Activated T-helper 17 cell treated with anti-CD3 and anti-CD28 coated beads, Interleukin-2, amount 50 U/mL, for 72 hours (primary cell): ENCODE results near the gene GALNT13. TPM values are rescaled to one million over a fixed set of nuclear protein-coding genes. Genes with fewer than 3 reads are reported as not detected.

ENCODE experiments used
- ATAC-seq: fragments of 150-1000 bp; cut with Tn5 transposase; replicated peaks from 2 replicates; pipeline ENCODE4 v1.10.0; 2021; ENCODE audit warnings: mild to moderate bottlenecking, moderate library complexity
- H3K27ac Mint-ChIP-seq: one replicate; pipeline ENCODE4 v1.8.0; 2022; ENCODE audit warnings: mixed read lengths
- H3K27me3 Mint-ChIP-seq: one replicate; pipeline ENCODE4 v1.8.0; 2022; ENCODE audit warnings: mixed read lengths
- H3K36me3 Mint-ChIP-seq: one replicate; pipeline ENCODE4 v1.8.0; 2022; ENCODE audit warnings: low read depth, mild to moderate bottlenecking, mixed read lengths
- H3K4me1 Mint-ChIP-seq: one replicate; pipeline ENCODE4 v1.8.0; 2022; ENCODE audit warnings: mixed read lengths
- H3K4me3 Mint-ChIP-seq: one replicate; pipeline ENCODE4 v1.8.0; 2022; ENCODE audit warnings: mild to moderate bottlenecking, mixed read lengths
- H3K9me3 Mint-ChIP-seq: one replicate; pipeline ENCODE4 v1.8.0; 2022; ENCODE audit warnings: mixed read lengths
- total RNA-seq, 2 donors: library from RNA; stranded (reverse); gene quantifications; one replicate each; pipeline ENCODE4 v1.2.3, GENCODE V29; 2022

The GALNT13 gene
- total RNA-seq, 2 donors from 2014 or later = not detected

GRCh38 chr2:154125891-154126290, 254.2 kb downstream of the GALNT13 start:
- H3K27ac Mint-ChIP-seq = no peak overlapping the region
- no peaks in the 10 kb centered on the region for H3K4me1 Mint-ChIP-seq
- H3K9me3 Mint-ChIP-seq = peaks cover 4% of the 10 kb centered on the region
- H3K4me3 Mint-ChIP-seq = no peak overlapping the region
- H3K27me3 Mint-ChIP-seq = no peaks in the 10 kb centered on the region
- H3K36me3 Mint-ChIP-seq = no peaks in the 10 kb centered on the region
- no peak for ATAC-seq

DNA sequence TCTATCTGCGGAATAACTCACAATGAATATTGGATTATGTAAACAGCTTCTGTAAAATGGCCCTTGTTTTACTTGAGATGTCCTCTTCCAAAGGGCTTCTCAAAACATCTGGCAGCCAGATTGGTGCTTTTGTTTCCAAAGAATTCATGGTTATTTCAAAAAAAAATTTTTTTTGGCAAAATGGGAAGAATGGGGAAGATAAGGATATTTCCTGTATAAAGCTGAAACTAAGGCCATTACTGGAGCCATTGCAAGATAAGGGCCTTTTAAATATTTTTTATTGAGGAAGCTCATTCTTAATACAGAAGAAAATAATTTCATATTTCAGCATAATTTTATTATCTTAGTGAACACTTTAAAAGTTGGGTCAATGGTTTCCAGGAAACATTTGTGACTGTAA, 259.1 kb downstream of the GALNT13 start:
- H3K4me3 Mint-ChIP-seq = no peak overlapping the region
- no peaks in the 10 kb centered on the region for H3K4me1 Mint-ChIP-seq
- H3K27me3 Mint-ChIP-seq = no peaks in the 10 kb centered on the region
- no peaks in the 10 kb centered on the region for H3K9me3 Mint-ChIP-seq
- ATAC-seq = no peak
- no peak overlapping the region for H3K27ac Mint-ChIP-seq
- H3K36me3 Mint-ChIP-seq = no peaks in the 10 kb centered on the region

DNA sequence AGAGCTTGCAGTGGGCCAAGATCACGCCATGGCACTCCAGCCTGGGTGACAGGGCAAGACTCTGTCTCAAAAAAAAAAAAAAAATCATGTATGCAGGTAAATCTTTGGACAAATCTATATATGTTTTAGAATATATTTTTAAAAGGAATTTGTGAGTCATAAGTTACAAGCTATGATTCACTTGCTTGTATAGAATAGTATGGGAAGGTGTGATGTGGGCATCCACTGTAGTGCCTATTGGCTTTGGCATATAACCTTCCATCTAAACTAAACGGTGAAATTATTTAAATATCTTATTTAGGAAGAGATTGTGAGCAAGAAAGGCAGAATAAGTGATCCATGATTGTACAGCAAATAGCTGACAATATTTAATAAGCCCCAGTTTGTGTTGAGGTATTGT, 261.1 kb downstream of the GALNT13 start:
- ATAC-seq = no peak
- Mint-ChIP-seq H3K27ac (no peak overlapping the region), H3K4me3 (no peak overlapping the region), H3K4me1 (no peaks in the 10 kb centered on the region), H3K27me3 (no peaks in the 10 kb centered on the region), H3K9me3 (no peaks in the 10 kb centered on the region), H3K36me3 (no peaks in the 10 kb centered on the region)

DNA sequence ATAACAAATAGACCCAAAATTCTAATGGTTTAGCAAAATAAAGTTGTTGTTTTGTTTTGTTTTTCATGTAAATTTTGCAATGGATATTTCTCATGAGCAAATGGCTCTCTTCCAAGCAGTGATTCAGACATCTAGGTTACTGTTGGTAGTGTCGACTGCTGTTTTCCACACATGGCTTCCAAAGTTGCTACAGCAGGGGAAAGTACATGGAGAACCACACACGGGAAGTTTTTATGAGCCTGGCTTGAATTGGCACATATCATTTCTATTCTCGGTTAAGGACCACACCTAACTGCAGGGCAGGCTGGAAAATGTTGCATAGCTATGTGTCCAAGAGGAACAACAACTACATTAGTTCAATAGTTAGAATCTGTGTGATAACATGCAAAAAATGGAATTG, 262.1 kb downstream of the GALNT13 start:
- ATAC-seq = no peak
- Mint-ChIP-seq H3K36me3 (no peaks in the 10 kb centered on the region), H3K27ac (no peak overlapping the region), H3K27me3 (no peaks in the 10 kb centered on the region), H3K9me3 (no peaks in the 10 kb centered on the region), H3K4me3 (no peak overlapping the region), H3K4me1 (no peaks in the 10 kb centered on the region)

GRCh38 chr2:154140249-154141025, 268.7 kb downstream of the GALNT13 start:
- Mint-ChIP-seq H3K36me3 (no peaks in the 10 kb centered on the region), H3K9me3 (no peaks in the 10 kb centered on the region), H3K27ac (no peak overlapping the region), H3K4me3 (no peak overlapping the region), H3K4me1 (no peaks in the 10 kb centered on the region), H3K27me3 (no peaks in the 10 kb centered on the region)
- no peak for ATAC-seq

- no peak for ATAC-seq
- no peaks in the 10 kb centered on the region for H3K27me3 Mint-ChIP-seq
Measured at GRCh38 chr2:154142480-154142879, 270.8 kb downstream of the GALNT13 start.

GRCh38 chr2:154143105-154143504, 271.4 kb downstream of the GALNT13 start:
- H3K27ac Mint-ChIP-seq = no peak overlapping the region
- H3K4me3 Mint-ChIP-seq = no peak overlapping the region
- ATAC-seq = no peak
- H3K4me1 Mint-ChIP-seq = no peaks in the 10 kb centered on the region
- no peaks in the 10 kb centered on the region for H3K9me3 Mint-ChIP-seq
- no peaks in the 10 kb centered on the region for H3K36me3 Mint-ChIP-seq
- H3K27me3 Mint-ChIP-seq = no peaks in the 10 kb centered on the region

More at GRCh38 chr2:154142480-154142879, 270.8 kb downstream of the GALNT13 start:
- H3K9me3 Mint-ChIP-seq = no peaks in the 10 kb centered on the region
- H3K4me3 Mint-ChIP-seq = no peak overlapping the region
- no peaks in the 10 kb centered on the region for H3K36me3 Mint-ChIP-seq
- H3K4me1 Mint-ChIP-seq = no peaks in the 10 kb centered on the region
- no peak overlapping the region for H3K27ac Mint-ChIP-seq

DNA sequence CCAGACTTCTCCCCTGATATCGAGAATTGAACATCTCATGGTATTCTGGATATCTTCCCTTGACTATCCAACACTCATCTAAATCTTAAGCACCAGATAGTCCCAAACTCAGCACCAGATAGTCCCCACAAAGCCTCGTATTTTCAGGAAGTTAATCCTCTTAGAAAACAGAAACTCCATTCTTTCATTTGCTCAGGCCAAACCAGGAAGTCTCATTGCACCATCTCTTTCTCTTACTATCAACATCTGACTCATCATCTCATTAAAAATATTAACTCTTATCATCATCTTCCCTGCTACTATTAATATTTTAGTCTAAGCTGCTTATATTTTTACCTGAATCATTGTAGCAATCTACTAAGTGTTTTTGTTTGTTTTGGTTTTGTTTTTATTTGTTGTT, 286.4 kb downstream of the GALNT13 start:
- Mint-ChIP-seq H3K4me3 (no peak overlapping the region), H3K36me3 (no peaks in the 10 kb centered on the region), H3K27me3 (no peaks in the 10 kb centered on the region), H3K4me1 (no peaks in the 10 kb centered on the region), H3K27ac (no peak overlapping the region), H3K9me3 (peaks cover 10% of the 10 kb centered on the region)
- no peak for ATAC-seq

DNA sequence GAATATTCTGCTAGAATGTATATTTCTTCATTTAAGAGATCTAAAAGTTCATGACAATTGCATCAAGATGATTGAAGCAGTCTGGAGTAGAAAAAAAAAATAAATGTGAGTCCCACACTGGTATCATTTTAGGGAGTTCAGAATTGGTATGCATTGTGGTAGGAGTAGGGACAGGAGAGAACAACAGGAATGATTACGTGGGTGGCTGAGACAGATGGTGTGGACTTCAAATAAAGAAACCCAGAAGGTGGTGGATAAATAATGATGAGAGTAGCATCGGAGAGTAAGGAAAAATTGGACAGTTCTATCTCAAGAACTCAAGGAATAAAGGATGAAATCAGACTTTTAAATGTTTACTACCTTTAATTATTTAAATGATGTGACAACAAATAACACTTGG, 289.6 kb downstream of the GALNT13 start:
- peaks cover 10% of the 10 kb centered on the region for H3K9me3 Mint-ChIP-seq
- H3K36me3 Mint-ChIP-seq = no peaks in the 10 kb centered on the region
- no peak for ATAC-seq
- no peaks in the 10 kb centered on the region for H3K4me1 Mint-ChIP-seq
- H3K27me3 Mint-ChIP-seq = no peaks in the 10 kb centered on the region
- H3K27ac Mint-ChIP-seq = no peak overlapping the region
- no peak overlapping the region for H3K4me3 Mint-ChIP-seq

DNA sequence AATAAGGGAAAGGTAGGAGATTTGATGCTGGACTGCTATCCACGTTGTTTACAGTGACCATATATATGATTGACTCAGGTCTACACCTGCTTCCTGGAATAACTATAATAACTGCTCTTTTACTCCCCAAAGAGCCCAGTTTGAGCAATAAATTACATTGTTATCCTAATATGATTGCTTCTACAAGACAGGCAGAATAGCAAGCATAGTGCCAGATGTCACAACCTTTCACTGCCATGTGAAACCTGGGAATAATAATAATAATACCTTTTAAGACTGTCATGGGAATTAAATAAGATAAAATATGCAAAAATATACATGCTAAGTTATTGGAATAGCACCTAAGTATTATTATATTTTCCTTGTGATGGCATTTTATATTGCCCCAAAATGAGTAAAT, 298.7 kb downstream of the GALNT13 start:
- Mint-ChIP-seq H3K9me3 (peaks cover 4% of the 10 kb centered on the region), H3K4me3 (no peak overlapping the region), H3K4me1 (no peaks in the 10 kb centered on the region), H3K36me3 (no peaks in the 10 kb centered on the region), H3K27ac (no peak overlapping the region), H3K27me3 (no peaks in the 10 kb centered on the region)
- ATAC-seq = no peak

DNA sequence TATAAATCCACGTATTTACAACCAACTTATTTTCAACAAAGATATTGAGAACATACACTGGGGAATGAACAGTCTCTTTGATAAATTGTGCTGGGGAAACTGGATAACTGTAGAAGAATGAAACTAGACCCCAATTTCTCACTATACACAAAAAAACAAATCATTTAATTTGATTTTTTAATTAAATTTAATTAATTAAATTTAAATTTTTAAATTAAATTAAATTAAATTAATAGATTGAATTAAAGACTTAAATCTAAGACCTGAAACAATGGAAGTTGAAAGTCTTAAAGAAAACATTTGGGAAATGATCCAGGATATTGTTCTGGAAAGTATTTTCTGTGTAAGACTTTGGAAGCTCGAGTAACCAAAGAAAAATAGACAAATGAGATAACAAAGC, 301.4 kb downstream of the GALNT13 start:
- Mint-ChIP-seq H3K4me1 (no peaks in the 10 kb centered on the region), H3K4me3 (no peak overlapping the region), H3K9me3 (peaks cover 4% of the 10 kb centered on the region), H3K27ac (no peak overlapping the region), H3K36me3 (no peaks in the 10 kb centered on the region), H3K27me3 (no peaks in the 10 kb centered on the region)
- ATAC-seq = no peak

DNA sequence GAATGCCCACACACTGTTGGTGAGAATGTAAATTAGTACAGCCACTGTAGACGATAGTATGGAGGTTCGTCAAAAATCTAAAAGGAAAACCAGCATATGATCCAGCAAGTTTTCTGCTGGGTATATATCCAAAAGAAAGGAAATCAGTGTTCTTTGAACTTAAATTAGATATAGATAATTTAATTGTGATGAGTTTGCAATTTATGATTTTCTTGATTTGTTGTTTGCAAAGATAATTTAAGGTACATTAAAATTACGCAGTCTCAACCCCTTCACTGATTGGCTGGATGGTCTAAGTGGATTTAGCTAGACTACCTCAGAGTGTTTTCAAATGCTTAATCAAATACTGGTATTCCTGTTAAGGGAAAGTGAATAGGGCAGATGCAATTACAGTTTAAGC, 302.2 kb downstream of the GALNT13 start:
- H3K4me3 Mint-ChIP-seq = no peak overlapping the region
- H3K27ac Mint-ChIP-seq = no peak overlapping the region
- H3K4me1 Mint-ChIP-seq = no peaks in the 10 kb centered on the region
- peaks cover 10% of the 10 kb centered on the region for H3K9me3 Mint-ChIP-seq
- ATAC-seq = no peak
- H3K27me3 Mint-ChIP-seq = no peaks in the 10 kb centered on the region
- no peaks in the 10 kb centered on the region for H3K36me3 Mint-ChIP-seq

GRCh38 chr2:154182008-154182407, 310.3 kb downstream of the GALNT13 start:
- peaks cover 9% of the 10 kb centered on the region for H3K9me3 Mint-ChIP-seq
- no peak overlapping the region for H3K4me3 Mint-ChIP-seq
- H3K4me1 Mint-ChIP-seq = no peaks in the 10 kb centered on the region
- no peaks in the 10 kb centered on the region for H3K27me3 Mint-ChIP-seq
- no peaks in the 10 kb centered on the region for H3K36me3 Mint-ChIP-seq
- no peak for ATAC-seq
- H3K27ac Mint-ChIP-seq = no peak overlapping the region

- Mint-ChIP-seq H3K9me3 (peaks cover 7% of the 10 kb centered on the region), H3K4me3 (no peak overlapping the region), H3K27ac (no peak overlapping the region), H3K4me1 (no peaks in the 10 kb centered on the region), H3K27me3 (no peaks in the 10 kb centered on the region), H3K36me3 (no peaks in the 10 kb centered on the region)
- no peak for ATAC-seq
Measured at GRCh38 chr2:154187948-154188347, 316.2 kb downstream of the GALNT13 start.

DNA sequence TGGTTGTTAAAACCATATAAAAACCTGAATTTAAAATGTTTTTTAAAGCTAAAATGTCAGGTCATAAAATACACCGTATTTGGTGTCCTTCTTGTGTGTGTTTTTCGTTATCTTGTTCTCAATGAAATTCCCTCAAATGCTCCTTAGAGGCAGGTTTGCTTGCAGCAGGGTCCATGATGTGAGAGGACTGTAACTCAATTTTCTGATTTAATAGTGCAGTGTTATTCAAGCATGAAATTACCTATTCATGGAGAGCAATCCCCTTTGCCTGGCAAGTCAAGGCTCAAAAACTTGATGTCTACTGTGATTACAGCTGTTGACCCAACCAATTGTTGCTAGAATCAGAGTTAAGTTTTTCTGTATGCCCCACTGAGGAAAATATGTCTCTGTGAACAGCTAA, 318.2 kb downstream of the GALNT13 start:
- H3K9me3 Mint-ChIP-seq = peaks cover 7% of the 10 kb centered on the region
- no peak for ATAC-seq
- H3K27ac Mint-ChIP-seq = no peak overlapping the region
- no peaks in the 10 kb centered on the region for H3K27me3 Mint-ChIP-seq
- no peak overlapping the region for H3K4me3 Mint-ChIP-seq
- H3K36me3 Mint-ChIP-seq = no peaks in the 10 kb centered on the region
- no peaks in the 10 kb centered on the region for H3K4me1 Mint-ChIP-seq

- no peak overlapping the region for H3K27ac Mint-ChIP-seq
- H3K4me3 Mint-ChIP-seq = no peak overlapping the region
- ATAC-seq = no peak
- H3K36me3 Mint-ChIP-seq = no peaks in the 10 kb centered on the region
- H3K4me1 Mint-ChIP-seq = no peaks in the 10 kb centered on the region
- peaks cover 4% of the 10 kb centered on the region for H3K9me3 Mint-ChIP-seq
- H3K27me3 Mint-ChIP-seq = no peaks in the 10 kb centered on the region
Measured at GRCh38 chr2:154193246-154193645, 321.5 kb downstream of the GALNT13 start.
